ENCODE data around the gene ARHGEF25.
A peak's percentile ranks its signal among the peaks of the same experiment; 100 is the strongest.
"Not testable (repeated sequence)": the region's sequence is repeated elsewhere in the genome, so short reads cannot be mapped to it uniquely, and the experiment has no call there.

ARHGEF25 gene

DNA sequence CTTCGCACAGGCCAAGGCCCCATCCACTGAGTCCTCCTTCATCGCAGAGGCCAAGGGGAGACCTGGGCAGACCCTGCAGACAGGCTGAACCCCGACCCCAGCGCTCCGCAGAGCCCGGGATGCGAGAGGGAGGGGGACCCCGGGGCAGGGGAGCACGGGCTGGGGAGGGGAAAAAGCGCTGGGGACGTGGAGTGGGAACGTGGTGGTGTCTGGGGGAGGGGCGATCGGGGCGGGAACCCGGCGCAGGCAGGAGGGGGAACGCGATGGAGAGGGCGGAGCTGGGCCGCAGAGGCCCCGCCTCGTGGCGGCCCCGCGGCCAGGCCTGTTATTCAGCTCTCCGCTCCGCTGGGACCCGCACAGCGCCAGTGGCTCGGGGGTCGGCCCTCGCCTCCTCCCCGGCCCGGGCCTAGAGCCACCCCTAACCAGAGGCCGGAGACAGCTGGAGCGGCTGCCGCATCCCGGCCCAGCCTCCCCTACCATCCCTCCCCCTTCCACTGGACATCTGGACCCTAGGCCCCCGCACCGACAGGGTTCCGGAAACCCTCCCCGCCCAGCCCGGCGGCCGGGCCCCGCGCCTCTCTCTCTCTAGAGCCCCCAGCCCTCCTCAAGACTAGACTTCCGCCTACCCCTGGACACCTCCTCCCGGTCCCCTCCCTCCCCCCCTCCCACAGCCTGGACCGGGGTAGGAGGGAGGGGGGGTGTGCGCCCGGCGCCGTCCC, at the start of gene ARHGEF25:
TSS of gene ARHGEF25 (plus strand) at position 328 of the 719 bp plus-strand sequence. CDS start 460 bp downstream, outside the sequence.
- peak; percentile 37 for DNase-seq

DNA sequence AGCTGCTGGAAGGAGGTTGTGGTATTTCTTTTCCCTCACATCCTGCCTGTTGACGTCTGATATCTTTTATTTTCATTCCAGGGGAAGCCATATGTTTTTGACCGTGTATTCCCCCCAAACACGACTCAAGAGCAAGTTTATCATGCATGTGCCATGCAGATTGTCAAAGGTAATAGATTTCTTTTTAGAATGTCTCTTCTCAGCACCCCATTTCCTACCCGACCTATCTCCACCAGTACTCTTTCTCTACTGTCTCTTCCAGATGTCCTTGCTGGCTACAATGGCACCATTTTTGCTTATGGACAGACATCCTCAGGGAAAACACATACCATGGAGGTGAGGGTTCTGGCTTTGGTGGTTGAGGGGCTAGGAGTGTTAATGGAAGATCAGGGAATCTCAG, 47.9 kb upstream of the ARHGEF25 start:
- DNase-seq: no peak

DNA sequence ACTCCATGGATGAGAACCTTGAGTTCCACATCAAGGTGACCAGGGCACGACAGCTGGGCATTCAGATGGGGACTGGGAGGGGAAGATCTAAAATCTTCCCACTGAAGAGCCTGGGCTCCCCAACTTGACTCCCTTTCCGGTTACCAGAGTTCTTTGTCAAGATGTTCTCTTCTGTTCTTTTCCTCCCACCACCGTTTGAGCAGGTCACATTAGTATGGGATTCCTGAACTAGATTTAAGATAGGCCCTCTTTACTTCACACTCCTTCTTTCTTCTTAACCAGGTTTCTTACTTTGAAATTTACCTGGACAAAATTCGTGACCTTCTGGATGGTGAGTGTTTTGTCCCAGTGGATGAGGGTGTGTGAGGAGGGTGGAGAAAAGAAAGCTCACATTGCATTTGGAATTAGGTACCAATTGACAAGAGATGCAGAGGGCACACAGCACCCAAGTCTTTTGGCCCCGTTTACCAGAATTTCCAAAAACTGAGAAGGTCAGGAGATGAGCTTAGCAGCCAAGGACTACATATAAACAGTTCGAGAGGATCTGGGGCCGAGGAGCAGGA, 47.0 kb upstream of the ARHGEF25 start:
- DNase-seq: no peak

DNA sequence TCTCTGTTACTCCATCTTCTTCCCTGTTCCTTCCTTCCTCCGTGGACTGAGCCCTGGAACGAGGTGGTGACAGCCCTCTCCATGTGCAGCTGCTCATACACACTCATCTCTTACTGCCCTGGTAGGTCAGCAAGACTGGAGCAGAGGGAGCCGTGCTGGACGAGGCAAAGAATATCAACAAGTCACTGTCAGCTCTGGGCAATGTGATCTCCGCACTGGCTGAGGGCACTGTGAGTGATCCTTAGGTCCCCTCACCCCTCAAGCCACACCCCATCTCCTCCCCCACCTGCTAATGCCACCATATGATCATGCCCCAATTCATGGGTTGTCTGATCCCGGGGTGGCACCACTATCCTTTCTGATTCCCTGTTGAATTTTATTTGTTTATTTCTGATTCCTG, 42.4 kb upstream of the ARHGEF25 start:
- no peak for DNase-seq

DNA sequence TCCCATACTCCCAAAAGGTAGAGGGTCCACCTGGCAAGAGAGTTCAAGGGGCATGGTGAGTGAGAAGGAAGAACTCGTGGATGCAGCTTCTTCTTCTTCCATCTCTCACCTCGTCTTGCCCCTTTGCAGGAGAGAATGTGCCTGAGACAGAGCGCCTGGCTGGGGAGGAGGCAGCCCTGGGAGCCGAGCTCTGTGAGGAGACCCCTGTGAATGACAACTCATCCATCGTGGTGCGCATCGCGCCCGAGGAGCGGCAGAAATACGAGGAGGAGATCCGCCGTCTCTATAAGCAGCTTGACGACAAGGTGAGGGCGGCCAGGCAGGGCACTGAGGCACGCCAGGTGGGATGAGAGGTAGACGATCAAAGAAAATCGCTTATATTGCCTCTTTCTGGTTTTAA, 41.4 kb upstream of the ARHGEF25 start:
- DNase-seq: no peak

DNA sequence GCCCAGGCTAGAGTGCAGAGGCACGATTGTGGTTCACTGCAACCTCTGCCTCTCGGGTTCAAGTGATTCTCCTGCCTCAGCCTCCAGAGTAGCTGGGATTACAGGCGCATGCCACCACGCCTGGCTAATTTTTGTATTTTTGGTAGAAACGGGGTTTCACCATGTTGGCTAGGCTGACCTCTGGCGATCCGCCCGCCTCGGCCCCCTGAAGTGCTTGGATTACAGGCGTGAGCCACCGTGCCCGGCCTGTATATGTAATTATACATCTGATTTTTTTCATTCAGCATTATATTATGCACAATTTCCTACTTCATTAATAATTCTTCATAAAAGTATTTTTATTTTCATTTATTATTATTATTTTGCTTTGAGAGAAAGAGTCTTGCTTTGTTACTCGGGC, 40.8 kb upstream of the ARHGEF25 start:
- DNase-seq: not testable (repeated sequence)

DNA sequence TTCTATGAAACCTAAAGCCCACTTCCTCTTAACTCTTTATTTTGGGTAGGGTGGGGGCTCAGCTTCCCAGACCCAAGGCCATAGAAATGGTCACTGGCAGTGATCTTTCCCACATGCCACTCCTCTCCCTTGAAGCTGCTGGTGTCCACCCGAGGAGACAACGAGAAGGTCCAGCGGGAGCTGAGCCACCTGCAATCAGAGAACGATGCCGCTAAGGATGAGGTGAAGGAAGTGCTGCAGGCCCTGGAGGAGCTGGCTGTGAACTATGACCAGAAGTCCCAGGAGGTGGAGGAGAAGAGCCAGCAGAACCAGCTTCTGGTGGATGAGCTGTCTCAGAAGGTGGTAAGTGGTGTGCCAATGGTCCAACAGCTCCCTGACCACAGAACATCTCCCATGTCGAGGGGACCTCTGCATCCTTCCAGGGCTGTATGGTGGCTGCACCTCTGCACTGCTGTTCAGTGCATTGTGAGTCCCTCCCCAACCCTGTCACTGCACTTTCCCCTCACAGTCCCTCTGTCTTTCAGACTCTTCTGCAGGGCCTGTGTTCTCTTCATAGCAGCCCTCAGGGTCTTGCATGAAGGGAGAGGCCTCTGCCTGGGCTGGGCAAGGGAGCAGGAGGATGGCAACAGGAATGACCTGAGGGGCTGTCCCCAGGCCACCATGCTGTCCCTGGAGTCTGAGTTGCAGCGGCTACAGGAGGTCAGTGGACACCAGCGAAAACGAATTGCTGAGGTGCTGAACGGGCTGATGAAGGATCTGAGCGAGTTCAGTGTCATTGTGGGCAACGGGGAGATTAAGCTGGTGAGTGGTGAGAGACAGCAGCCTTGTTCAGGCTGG, 39.1 kb upstream of the ARHGEF25 start:
- DNase-seq: no peak

DNA sequence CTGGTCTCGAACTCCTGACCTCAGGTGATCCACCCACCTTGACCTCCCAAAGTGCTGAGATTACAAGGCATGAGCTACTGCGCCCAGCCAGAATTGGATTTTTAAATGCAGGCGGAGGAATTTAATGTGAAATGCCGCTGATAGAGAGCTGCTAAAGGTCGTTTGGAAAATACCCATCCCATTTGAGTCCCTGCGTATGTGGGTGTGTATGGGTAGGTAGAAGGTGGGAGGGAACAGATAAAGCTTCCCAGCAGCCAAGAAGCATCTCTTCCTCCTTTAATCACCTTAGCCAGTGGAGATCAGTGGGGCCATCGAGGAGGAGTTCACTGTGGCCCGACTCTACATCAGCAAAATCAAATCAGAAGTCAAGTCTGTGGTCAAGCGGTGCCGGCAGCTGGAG, 36.4 kb upstream of the ARHGEF25 start:
- DNase-seq: no peak

DNA sequence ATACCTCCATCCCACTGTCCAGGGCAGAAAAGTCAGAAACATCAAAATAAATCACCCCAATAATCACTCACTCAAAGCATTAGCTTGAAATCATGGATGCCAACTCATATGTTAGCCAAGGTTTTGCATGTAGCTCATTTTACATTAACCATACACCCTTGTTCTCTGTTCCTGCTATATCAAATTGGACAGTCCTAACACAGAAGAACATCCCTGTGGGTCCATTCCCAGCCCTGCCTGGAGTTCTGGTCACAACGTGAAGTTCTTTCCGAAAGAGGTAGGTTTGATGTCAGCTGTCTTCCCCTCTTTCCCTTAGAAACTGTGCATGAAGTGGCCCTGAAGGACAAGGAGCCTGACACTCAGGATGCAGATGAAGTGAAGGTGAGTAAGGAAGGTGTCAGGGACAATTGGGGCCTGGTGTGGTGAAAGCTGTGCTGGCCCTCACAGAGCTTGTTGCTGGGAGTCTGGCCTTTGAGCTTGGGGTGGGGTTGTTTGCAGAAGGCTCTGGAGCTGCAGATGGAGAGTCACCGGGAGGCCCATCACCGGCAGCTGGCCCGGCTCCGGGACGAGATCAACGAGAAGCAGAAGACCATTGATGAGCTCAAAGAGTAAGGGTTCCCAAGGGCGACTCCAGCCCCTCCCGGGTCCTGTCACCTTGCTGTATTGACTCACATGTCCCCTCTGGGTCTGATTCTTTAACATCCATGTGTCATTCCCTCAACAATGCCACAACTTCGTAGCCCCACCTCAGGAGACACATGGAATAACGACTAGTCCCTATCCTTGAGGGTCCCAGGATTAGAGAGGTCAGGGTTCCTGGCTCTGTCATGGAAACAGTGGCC, 35.2 kb upstream of the ARHGEF25 start:
- DNase-seq: no peak

DNA sequence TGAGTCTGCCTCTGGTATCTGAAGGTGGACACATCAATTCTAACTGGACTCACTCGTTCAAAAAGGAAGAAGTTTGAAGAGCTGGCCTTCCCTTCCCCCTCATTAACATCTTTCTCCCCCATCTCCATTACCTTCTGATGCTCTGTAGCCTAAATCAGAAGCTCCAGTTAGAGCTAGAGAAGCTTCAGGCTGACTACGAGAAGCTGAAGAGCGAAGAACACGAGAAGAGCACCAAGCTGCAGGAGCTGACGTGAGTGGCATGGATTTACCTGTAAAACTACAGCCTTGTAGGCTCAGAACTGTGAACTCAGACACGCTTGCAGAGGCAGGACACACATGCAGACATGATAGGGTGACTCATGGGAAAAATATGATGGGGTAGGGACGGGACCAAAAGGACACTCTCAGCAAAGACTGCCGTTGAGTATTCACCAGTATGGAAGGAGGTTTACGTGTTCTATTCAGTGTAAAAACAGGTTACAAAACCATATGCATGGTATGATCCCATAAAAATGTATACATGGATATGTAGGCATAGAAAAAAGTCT, 34.5 kb upstream of the ARHGEF25 start:
- DNase-seq: no peak

DNA sequence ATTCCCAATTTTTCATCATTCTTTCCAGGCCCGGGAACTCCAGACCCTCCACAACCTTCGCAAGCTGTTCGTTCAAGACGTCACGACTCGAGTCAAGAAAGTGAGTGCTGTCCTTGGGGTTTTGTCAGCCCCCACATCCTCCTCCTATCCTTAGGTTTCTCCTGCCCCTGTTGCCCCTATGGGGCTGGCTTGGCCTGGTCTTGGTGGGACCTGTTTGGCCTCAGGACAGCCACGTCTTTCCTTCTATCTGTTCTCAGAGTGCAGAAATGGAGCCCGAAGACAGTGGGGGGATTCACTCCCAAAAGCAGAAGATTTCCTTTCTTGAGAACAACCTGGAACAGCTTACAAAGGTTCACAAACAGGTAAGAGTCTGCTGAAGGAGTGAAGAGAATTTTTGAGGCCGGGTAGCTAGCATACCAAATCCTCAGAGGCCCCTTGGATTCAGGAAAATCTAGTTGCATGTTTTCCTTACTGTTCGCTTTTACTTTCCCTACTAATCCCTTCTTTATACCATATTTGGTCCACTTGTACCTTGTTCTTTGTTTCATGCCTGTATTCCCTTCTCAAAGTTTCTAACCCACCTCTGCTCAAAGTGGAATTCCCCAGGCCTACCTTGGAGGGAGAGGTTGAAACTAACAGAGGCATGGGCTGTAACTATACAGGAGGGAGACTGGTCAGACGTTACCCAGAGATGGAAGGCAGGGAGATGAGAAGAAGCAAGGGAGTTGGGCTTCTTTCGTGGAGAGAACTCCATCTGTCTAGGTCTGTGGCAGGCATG, 33.1 kb upstream of the ARHGEF25 start:
- DNase-seq: no peak

DNA sequence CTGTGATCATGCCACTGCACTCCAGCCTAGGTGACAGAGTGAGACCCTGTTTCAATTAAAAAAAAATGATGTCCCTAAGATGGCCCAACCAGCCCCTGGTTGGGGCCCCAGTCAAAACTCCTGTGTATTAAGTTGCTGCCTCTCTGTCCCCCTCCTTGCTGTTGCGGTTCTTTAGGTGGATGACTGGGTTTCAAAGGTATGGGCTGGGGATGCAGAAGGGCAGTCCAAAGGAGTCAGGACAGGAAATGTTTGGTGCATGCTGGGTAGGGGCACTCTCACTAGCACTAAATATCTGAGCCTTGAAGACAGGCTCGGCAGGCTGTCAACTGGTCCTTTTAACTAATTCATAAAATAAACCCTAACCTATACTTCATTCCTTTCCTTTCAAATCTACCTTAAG, 32.2 kb upstream of the ARHGEF25 start:
- no peak for DNase-seq

DNA sequence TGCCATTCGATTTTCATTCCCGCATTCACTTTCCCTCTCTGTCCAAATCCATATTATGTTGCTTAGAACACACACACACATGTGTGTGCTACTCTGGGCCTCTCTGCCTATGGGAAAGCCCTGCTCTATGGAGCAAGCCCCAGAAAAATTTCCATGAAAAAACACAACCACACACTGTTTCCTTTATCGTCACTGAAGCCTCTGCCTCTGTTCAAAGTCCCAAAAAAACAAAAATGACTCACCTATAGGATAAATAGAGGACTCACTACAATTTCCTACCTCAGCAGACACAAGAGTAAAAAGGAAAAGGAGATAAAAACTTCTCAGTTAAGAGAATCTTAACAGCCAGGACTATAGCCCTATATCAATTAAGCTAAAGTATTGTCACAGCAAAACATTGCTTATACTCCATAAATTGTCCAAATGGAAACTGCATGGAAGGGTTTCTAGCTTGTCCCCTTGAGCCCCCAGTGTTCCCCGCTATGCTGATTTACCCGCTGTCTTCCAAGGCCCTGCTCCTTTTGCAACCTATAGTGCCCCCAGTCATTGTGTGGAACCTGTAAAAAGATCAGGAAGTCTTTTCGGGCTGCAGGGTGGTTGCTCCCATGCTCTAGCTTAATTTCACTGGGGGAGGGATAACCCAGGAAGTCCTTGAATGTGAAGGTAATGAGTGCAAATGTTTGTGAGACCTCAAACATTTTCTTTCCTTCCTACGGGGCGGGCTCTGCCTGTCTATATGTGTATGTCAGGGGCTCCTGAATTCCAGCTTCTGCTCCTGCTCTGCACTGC, 31.4 kb upstream of the ARHGEF25 start:
- no peak for DNase-seq

DNA sequence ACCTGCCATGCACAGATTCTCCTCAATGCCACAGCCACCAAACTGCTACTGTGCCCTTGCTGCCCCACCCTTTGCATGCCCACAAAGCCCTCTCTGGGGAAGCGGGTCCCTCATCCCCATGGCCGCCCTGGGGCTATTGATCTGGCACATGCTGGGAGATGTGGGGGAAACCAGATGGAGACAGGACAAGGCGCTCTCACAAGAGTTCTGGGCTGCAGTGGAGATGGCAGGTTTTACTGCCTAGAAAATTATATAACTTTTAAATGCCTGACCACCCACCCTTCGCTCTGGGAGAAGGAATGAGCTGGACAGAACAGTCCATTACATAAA, 30.8 kb upstream of the ARHGEF25 start:
- no peak for DNase-seq

DNA sequence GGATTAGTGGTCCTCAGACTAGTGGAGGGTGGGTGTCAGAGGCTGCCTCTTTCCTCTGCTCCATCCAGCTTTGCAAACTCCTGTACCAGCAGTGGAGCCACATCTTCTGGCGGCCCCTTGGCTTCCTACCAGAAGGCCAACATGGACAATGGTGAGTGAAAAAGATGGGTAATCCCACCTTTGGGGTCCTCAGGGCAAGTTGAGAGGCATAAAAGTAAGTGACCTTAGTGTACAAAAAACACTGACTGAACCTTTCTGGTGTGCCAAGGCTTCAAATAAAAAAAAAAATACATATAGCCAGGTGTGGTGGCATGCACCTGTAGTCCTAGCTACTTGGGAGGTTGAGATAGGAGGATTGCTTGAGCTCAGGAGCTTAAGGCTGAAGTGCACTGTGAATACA, 29.4 kb upstream of the ARHGEF25 start:
- DNase-seq: no peak

DNA sequence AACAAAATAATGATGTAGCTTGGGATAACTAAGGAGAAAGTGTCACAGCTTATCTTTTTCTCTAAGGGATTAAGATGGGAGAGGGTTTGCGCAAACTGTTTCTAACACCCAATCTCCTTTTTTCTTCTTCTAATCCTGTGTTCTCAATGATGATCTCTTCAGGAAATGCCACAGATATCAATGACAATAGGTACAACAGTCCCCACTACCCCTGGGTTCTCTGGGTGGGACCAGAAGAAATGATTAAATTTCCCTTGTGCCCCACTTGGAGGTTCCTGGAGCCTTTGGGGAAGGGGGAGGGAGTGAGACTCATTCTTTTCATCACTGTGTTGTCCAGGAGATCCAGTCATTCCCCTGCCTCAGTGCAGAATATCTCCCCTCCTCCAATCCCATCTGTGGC, 28.8 kb upstream of the ARHGEF25 start:
- no peak for DNase-seq

DNA sequence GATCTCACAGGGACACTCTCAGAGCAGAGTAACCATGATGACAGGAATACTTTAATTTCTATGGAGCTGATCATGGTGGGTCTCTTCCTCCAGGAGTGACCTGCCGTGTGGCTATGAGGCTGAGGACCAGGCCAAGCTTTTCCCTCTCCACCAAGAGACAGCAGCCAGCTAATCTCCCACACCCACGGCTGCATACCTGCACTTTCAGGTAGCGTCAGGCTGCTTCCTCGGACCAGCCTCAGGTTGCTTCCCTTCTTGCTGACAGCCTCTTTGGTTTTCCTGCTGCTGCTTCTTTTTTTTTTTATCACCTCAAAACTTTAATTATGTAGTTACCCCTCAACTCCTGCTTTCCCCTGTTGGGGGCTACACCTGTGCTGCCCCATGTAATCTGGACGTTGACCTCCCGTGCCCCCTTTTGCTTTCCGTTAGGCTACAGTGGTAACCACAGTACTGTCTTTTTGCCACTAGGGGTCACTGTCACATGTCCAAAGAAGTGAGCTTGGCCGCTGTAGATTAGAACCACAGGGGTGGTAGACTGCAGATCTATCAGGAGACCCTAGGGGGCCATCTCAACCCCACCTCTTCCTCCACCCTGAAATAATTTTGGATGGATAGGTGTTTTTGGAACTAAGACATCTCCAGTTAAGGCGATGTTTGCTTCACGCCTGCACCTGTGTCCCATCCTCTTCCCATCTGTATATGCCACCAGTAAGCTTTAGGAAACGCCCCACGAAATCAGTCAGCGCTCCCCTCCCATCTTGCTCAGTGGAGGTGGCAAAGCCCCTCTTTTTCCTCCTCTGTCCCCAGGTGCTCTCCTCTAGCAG, 28.0 kb upstream of the ARHGEF25 start:
- peak; percentile 87 for DNase-seq

DNA sequence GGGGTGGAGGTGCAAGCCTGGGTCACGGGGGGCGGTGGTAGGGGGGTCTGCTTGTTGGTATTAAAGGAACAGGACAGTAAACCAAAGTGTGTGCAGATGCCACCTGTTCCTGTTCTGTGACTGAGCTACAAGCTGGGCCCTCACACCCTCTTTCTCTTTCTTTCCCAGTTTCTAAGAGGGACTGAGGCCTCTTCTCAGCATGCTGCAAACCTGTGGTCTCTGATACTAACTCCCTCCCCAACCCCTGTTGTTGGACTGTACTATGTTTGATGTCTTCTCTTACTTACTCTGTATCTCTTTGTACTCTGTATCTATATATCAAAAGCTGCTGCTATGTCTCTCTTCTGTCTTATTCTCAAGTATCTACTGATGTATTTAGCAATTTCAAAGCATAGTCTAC, 27.2 kb upstream of the ARHGEF25 start:
- DNase-seq: no peak

DNA sequence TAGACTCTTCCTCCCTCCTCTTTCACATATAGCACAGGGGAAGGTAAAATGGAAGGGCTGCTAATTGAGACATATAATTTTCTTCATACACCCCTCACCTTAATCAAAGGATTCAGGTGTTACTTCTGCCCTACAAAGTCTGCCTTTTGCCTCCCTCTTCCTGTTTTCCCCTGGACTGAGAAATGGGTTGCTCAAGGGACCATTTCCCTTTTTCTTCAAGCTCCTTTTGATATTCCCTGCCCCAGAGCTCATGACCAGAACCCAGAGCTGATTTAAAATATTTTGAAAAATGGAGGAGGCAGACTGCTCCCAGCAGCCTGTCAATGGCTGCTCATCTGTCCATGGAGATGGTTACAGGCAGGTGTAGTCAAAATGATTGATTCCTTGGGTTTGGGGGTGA, 26.5 kb upstream of the ARHGEF25 start:
- DNase-seq: no peak

DNA sequence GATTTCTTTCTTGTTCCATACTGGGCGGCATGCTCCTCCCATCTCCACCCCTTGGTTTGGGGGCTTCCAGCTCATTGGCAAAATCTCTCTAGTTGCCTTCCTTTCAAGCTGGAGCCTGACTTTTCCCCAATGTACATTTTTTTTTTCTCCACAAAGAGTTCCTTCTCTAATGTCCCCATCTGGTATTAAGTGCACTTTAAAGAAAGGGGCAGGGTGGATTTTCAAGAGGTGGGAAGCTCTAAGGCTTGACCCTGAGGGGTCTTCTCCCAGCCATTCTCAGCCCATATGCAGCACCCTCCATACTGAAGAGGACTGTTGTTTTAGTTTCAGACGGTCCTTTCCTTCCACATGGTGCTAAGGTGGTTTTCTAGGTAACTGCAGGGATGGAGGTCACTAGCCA, 26.1 kb upstream of the ARHGEF25 start:
- no peak for DNase-seq
